GM21423 (cell line): ENCODE measurements around the gene GPATCH8.
A peak's percentile ranks its signal among the peaks of the same experiment; 100 is the strongest.
"Not testable (repeated sequence)": the region's sequence is repeated elsewhere in the genome, so short reads cannot be mapped to it uniquely, and the experiment has no call there.

Source experiments
- ATAC-seq: cut with Tn5 transposase; IDR thresholded peaks from one replicate; pipeline ENCODE4 v1.9.1; 2021; ENCODE audit warnings: mild to moderate bottlenecking, moderate library complexity; ENCODE audit not compliant: unreplicated experiment

Gene GPATCH8

DNA sequence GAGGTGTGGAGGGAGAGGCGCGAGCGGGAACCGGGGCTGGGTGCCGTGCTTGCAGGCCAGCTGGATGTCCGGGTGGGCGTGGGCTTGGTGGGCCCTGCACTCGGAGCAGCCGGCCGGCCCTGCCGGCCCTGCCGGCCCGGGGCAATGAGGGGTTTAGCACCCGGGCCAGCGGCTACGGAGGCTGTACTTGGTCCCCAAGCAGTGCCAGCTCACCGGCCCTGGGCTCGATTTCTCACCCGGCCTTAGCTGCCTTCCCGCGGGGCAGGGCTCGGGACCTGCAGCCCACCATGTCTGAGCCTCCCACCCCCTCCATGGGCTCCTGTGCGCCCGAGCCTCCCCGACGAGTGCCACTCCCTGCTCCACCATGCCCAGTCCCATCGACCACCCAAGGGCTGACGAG is 24.7 kb upstream of the GPATCH8 start:
- no peak for ATAC-seq

DNA sequence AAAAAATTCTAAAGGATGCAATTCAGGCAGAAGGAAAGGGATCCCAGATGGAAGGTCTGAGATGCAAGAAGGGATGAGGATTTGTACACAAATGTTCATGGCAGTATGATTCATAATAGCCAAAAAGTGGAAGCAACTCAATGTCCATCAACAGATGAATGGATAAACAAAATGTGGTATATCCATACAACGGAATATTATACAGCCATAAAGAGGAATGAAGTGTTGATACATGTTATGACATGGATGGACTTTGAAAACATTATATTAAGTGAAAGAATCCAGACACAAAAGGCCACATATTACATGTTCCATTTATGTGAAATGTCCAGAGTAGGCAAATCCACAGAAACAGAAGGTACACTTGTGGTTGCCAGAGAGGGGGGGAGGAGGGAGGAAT is 23.9 kb upstream of the GPATCH8 start:
- no peak for ATAC-seq

DNA sequence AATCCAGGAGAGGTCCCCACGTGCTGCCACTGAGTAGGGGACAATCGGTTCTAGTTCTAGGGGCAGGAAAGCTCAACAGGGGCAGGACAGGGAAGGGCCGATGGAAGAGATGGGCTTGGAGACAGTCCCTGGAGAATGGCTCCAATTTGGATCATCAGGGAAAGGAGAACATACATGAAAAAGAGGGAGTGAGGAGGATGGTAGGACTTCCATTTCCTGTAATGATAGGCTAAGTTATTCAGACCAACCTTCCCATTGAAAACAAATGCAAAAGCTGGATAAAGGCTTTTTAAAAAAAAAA is 20.4 kb upstream of the GPATCH8 start:
- no peak for ATAC-seq

DNA sequence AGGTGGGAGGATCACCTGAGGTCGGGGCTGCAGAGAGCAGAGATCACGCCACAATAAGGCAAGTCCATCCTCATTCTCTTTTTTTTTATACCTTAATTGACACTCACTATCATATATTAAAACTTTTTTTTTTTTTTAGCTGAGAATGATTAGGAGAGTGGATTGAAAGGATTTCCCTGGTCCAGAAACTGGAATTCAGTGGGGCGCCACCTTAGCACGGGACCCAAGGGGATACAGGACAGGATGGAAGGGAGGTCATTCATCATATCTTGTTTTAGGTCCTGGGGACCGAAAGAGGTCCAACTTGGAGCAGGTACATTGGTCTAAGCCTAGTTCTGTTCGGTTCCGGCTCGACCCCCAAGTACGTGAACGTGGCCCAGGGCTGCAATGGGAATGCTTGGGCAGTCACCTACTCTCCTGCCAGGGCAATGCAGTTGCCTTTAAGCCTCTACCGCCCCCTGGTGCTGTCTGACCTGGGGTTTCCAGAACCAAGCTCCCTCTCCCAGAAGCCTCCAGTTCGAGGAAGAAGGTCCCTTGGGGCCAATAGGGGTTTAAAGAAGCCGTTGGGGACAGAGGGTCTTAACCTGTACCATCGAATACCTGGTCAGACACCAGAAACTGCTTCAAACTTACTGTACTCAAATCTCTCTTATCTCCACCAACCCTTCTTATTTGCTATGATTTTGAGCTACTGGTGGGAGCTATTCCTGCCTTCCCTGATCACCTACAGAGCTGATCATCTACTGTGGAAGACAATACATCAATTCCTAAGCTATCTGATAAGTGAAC is 19.9 kb upstream of the GPATCH8 start:
- ATAC-seq = no peak

DNA sequence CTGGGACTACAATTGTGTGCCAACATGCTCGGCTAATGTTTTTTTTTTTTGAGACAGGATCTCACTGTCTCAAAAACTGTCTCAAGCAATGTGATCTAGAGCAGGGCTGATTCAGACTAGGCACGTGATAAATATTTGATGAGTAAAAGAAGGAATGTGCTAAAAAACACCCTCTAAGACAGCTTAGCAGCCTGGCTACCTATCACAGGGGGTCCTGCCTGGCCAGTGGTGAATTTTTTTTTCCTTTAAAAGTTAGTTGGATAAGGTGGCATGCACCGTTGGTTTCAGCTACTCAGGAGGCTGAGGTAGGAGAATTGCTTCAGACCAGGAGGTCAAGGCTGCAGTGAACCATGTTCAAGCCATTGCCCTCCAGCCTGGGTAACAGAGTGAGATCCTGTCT is 14.8 kb upstream of the GPATCH8 start:
- ATAC-seq = no peak

DNA sequence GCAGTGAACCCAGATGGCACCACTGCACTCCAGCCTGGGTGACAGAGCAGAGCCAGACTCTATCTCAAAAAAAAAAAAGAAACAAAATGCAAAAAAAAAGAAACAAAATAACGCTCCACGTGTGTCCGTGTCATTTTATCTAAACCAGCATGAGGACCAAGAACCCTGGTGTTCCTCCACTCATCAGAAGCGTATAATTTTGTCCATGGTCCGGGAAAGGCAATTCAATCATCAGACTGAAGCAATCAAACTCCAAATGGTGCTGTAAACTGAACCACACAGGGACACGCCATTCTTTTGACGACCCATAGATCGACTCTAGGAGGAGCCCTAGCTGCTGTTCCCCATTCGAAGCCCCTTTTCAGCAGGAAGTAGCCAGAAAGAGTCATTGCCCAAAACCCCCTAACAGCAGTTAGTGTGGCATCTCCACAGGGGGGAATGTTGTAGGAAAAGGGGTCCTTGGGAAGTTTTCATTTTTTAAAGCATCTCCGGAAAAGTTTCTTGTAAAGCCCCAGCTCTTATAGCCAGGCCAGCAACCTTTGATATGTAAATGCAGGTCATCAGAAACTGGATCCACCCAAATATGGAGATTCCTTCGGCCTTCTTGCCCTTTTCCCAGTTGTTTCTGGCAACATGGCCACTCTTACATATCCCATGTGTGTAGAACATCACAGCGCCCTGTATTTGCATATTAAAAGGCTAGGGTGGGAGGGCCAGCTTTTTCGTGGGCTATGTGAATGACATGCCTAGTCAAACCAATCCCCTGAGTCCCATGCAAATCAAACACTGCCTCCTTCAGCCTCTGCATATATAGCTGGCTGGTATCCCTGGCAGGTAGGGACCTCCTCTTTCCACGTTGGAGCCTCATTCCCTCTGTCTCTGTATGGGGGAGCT is 8.3 kb upstream of the GPATCH8 start:
- not testable (repeated sequence) for ATAC-seq

DNA sequence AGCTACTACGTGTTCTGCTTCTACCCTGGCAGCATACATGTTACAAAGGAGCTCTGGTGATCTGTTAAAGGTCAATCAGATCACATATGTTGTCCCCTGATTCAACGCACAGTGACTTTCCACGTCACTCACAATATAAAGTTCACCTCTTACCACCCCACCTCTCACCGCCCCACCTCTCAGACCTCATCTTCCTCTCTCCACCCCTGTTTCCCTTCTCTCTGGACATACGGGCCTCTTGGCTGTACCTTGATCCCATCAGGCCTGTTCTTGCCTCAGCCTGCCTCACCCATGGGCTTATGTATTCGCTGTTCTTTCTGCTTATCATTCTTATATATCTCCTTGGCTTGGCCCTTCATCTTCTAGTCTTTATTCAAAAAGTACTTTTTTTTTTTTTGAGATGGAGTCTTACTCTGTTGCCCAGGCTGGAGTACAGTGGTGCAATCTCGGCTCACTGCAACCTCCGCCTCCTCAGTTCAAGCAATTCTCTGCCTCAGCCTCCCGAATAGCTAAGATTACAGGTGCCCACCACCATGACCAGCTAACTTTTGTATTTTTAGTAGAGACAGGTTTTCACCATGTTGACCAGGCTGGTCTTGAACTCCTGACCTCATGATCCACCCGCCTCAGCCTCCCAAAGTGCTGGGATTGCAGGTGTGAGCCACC is 3.9 kb upstream of the GPATCH8 start:
- ATAC-seq = not testable (repeated sequence)

DNA sequence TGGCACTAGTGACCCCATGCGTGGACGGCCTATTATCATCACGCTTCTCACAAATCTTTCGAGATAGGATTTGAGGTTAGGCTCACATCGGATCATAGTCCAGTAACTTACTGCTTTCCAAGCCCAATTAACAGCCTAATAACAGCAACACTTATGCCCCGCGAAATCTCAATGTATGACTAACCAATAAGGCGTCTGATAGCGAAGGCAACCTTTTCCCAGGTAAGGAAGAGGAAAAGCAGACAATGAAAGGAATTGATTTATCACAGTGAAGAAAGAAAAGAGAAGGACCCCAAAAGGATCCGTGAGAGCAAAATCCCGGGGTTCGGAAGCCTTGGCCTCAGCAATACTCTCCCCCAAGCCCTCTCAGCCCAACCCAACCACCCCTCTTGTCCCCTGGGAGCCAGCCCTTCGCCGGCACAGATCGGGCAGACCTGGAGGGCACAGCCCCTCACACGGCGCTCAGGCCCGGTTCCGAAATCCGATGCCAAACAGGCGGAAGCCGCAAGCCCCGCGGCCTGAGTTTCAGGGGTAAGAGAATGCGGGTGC is 534 bp downstream of the GPATCH8 start:
- peak; percentile 13 for ATAC-seq

DNA sequence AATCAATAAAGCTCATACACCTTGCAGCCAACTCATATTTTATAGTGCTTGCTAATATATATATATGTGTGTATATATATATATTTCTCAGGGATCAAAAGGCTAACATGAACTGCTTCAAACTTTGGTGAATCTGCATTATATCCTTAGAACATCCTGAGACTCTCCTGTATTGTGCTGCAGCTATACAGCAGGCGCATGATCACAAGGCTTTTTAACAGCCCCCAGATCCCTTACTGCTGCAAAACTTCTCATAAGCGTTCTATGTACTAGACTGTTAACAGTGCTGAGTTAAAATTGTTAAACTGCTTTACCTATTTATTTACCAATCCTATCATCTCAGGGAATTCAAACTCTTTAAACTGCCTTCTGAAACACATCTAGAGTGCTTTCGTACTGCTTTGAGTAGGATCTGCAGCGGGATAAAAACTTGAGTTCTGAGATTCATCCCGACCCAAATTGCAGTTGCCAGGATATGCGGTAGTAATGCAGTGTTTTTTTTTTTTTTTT is 1.3 kb downstream of the GPATCH8 start:
- ATAC-seq = no peak

DNA sequence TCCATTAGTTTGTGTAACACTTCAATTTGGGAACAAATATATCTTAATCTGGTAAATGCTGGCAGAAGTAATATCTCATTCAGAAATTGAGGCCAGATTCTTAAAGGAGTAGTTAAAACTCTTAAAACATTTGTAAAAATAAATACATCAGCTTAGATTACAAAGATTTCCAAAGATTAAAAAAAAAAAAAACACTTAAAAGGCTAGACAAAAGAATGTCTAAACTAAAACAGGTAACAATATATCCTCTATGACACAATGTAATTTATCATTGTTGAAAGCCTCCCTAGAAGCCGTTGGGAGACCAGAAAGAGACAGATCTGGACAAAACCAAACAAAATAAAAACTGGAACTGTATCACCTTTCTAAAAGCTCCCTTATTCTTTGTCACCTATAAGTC is 3.5 kb downstream of the GPATCH8 start:
- ATAC-seq = no peak

DNA sequence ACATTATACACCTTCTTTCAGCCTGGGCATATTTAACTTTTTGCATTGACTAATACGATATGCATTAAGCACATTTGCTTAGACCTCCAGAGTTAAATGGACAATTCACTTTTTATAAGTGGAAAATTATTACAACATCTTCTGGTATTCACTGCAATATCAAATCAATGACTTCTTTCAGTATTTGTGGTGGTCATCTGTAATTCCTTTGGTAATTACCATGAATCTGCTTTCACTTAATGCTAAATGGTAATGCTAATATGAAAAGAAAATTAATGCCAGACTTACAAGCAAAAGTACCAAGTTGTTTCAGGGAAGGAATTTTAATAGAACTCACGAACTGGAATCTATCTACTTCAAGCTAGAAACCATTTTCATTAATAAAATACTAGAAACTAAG is 6.4 kb downstream of the GPATCH8 start:
- no peak for ATAC-seq

DNA sequence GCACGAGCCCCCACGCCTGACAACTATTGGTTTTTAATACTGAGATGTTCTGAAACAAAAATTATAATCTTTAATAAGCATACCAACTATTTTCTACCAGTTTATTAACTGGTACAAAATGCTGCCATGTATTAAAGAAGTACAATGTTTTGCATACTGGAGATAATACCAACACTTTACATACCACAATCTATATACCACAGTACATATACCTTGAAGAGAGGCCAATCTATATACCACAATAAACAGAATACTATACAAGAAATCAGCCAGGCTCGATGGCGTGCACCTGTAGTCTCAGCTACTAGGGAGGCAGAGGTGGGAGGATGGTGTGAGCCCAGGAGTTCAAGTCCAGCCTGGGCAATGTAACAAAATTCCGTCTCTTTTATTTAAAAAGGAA is 9.9 kb downstream of the GPATCH8 start:
- ATAC-seq = no peak

DNA sequence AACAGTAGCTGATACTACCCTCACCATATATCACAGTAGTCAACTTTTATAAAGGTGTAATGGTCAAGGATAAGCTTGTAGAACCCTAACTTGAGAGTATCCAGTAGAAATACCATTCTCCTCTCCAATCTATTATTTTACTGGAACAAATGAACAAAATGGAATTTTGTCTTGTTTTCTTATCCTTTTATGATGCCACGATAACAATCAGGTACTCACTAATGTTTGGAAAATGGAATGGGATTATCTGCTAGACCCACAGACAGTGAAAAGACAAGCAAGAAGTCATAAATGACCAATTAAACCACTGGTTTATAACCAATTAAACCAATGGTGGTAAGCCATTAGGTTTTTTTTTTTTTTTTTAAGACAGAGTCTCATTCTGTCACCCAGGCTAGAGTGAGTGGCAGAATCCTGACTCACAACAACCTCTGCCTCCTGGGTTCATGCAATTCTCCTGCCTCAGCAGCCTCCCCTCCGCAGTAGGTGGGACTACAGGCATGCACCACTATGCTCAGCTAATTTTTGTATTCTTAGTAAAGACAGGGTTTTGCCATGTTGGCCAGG is 10.4 kb downstream of the GPATCH8 start:
- ATAC-seq = no peak

DNA sequence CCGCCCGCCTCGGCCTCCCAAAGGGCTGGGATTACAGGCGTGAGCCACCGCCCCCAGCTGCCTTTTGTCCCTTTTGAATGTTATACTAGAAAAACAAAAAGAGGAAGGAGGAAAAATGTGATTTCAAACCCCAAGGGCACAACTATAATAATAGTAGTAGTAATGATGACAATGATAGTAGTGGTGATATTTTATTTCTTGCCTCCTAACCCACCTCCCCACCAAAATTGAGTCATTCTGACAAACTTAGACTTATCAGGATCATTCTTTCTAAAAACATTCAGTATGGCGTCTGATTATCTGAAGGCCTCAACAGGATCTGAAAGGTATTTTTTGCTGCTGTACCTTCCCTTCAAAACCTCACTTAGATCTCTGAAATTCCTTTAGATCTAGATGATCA is 13.6 kb downstream of the GPATCH8 start:
- ATAC-seq = no peak

DNA sequence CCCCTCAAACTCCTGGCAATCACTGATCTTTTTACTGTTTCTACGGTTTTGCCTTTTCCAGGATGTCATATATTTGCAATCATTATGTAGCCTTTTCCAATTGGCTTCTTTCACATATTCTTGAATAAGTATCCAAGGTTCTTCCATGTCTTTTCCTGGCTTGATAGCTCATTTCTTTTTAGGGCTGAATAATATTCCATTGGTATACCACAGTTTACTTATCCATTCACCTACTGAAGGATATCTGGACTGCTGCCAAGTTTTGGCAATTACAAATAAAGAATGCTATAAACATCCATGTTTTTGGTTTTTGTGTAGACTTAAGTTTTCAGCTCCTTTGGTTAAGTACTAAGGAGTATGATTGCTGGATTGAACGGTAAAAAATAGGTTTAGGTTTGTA is 16.0 kb downstream of the GPATCH8 start:
- no peak for ATAC-seq

DNA sequence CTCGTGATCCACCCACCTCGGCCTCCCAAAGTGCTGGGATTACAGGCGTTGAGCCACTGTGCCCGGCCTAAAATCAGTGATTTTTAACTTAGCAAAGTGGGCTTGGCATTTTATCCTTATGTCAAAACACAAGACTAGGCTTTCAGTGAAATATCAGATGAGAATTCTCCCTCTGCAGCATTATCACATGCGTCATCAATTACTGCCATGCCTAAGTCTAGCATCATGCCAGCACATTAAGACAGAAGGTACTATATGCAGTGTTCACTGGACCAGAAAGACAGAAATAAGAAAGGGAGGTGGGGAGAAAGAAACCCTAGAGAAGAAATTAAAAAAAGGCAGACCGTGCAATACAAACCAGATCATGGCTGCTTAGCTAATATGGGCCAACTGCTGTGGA is 29.8 kb downstream of the GPATCH8 start:
- no peak for ATAC-seq

DNA sequence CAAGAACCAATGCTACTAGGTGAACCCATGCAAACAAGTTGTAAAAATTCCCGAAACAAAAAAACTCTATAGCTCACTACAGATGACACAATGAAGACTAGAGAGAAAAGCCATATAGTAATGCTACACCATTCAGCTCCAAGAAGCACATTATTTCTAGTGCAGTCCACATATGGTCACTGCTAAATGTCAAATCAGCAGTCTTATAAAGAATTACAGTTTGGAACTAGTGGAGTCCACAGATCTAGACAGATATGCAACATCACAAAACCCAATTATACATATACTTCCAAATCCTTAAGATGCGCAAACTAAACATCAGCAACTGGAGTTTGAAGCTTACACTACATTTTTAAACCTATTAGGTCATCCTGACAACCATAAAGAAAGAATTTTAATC is 33.5 kb downstream of the GPATCH8 start:
- ATAC-seq = no peak

DNA sequence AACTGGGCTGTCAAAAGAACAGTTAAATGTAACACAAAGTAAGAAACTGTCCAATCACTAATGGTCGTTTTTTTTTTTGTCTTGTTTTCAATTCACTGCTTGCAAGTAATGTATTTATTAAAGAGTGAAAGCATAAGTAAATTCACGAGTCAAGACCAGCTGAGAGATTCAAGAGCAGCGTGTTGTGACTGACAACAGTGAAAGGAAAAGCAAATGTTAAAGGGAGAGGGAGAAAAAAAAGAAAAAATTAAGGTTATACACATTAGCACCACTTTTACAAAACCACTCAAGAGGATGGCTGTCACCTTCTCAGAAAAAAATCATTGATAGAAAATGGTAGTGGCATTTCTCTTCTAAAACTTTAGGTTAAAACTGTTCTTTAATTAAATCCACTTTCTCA is 36.1 kb downstream of the GPATCH8 start:
- no peak for ATAC-seq

DNA sequence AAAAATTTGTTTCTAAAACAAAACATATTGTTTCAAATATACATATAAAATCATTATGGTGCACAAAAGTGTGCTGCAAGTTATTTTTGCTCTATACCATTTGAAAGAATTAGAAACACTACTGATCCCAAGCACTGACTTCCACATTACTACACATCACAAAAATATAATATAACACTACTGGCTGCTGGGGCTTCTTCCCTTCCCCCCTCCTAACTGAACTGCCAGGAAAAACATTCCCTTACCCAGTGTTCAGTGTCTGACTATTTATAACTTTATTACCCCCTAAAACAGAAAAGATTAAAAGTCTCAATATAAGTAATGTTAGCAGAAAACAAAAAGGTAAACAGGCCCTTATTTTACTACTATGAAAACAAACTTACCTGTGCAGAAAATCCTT is 36.9 kb downstream of the GPATCH8 start:
- no peak for ATAC-seq

DNA sequence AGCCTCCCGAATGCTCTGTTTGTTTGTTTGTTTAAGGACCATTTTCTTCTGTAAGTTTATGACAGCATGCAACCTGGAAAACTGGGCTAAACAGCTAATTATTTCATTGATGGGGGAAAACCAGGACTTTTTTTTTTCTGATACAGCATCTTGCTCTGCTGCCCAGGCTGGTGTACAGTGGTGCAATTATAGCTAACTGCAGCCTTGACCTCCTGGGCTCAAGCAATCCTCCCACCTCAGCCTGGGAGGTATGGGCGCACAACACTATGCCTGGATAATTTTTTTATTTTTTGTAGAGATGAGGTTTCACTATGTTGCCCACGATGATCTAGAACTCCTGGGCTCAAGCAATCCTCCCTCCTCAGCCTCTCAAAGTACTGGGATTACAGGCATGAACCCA is 37.3 kb downstream of the GPATCH8 start:
- ATAC-seq = no peak

DNA sequence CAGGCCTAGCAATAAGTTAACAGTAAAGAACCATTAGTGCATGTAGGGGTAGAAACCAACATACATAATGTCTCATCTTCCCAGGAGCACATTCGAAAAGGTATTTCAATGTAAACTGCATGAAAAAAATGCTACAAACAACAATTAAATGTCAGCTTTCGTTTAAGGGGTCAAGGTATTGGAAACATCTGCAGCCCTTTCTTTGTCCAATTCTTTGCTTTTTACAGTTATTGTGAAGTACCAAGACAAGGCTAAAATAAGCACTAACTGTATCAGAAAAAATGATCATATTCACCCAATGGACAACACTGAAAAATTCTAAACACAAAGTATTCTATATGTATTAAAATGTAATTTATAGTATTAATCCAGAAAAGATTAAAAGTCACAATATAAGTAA is 37.9 kb downstream of the GPATCH8 start:
- no peak for ATAC-seq
